ENCODE results near the gene METTL21A.
"Not testable (repeated sequence)": the region's sequence is repeated elsewhere in the genome, so short reads cannot be mapped to it uniquely, and the experiment has no call there.

Gene METTL21A

DNA sequence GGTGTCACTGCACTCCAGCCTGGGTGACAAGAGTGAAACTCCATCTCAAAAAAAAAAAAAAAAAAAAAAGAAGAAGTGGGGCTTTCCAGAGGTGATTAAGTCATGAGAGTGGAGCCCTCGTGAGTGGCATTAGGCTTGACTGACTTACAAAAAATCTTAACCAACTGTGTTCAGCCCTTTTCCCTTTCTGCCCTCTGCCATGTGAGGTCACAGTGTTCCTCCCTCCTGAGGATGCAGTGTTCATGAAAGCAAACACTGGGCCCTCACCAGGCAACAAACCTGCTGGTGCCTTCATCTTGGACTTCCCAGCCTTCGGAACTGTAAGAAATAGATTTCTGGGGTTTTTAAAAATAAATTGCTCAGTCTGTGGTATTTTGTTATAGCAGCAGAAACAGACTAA is 37.0 kb upstream of the METTL21A start:
- no peak overlapping the region for H3K4me3 ChIP-seq (replicated peaks in 1 of 2; ENCODE audit: low read depth in 2 of 2, low read length in 2 of 2)
- TF ChIP-seq, protein P1, sequence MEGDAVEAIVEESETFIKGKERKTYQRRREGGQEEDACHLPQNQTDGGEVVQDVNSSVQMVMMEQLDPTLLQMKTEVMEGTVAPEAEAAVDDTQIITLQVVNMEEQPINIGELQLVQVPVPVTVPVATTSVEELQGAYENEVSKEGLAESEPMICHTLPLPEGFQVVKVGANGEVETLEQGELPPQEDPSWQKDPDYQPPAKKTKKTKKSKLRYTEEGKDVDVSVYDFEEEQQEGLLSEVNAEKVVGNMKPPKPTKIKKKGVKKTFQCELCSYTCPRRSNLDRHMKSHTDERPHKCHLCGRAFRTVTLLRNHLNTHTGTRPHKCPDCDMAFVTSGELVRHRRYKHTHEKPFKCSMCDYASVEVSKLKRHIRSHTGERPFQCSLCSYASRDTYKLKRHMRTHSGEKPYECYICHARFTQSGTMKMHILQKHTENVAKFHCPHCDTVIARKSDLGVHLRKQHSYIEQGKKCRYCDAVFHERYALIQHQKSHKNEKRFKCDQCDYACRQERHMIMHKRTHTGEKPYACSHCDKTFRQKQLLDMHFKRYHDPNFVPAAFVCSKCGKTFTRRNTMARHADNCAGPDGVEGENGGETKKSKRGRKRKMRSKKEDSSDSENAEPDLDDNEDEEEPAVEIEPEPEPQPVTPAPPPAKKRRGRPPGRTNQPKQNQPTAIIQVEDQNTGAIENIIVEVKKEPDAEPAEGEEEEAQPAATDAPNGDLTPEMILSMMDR (IDR thresholded peaks at IDR 0.05; ENCODE audit: low read depth, low read length), result no peak
- no peak for DNase-seq (ENCODE audit: low read depth in 2 of 2)

DNA sequence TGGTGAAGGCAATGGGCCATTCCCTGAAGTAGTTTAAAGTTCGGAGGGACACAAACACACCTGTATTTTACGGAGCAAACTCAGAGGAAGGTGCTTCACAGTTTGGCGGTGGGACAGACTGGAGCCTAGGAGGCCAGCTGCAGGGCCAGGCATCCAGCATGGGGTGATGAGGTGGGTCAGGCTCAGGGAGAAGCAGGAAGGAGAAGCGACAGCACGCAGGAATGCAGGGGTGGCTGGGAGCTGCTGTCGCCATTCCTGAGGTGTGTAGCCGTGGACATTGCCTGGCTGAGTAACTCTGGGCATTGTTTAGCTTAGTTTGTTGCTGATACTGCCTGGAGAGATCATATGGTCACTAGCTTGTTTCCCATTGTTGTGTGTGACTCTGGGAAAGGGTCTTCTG is 35.8 kb upstream of the METTL21A start:
- H3K4me3 ChIP-seq (replicated peaks in 1 of 2; ENCODE audit: low read depth in 2 of 2, low read length in 2 of 2), result no peak overlapping the region
- no peak for DNase-seq (ENCODE audit: low read depth in 2 of 2)
- TF ChIP-seq, protein P1 (IDR thresholded peaks at IDR 0.05; ENCODE audit: low read depth, low read length), result no peak

DNA sequence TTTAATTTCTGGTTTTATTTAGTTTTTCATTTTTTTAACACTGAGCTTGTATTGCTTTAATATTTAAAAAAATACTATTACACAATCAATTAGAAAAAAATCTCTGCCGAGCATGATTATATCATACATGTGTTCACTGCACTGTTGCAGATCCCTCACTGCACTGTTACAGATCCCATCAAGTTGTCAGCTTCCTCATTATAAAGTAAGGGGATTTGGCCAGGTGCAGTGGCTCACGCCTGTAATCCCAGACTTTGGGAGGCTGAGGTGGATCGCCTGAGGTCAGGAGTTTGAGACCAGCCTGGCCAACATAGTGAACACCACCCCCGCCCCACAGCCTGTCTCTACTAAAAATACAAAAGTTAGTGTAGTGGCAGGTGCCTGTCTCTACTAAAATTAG is 33.0 kb upstream of the METTL21A start:
- DNase-seq (ENCODE audit: low read depth in 2 of 2), result no peak
- TF ChIP-seq, protein P1 (IDR thresholded peaks at IDR 0.05; ENCODE audit: low read depth, low read length), result no peak
- H3K4me3 ChIP-seq (replicated peaks in 1 of 2; ENCODE audit: low read depth in 2 of 2, low read length in 2 of 2), result no peak overlapping the region

DNA sequence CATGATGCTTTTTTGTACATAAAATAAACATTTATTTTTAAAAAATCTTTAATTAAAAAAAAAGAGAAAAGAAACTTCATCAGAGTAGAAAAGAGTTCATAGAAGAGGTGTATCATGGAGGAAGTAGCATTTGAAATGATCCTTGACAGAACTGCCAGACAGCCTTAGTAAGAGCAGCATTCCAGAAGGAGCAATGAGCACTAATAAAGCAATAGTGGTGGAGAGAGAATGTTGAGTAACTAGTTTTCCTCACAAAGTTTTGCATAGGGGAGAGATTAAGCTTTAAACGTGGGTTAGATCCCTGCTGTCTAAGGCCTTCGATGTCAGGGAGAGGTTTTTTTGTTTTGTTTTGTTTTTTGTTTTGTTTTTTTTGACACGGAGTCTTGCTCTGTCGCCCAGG is 29.8 kb upstream of the METTL21A start:
- DNase-seq (ENCODE audit: low read depth in 2 of 2), result no peak
- H3K4me3 ChIP-seq (replicated peaks in 1 of 2; ENCODE audit: low read depth in 2 of 2, low read length in 2 of 2), result no peak overlapping the region
- TF ChIP-seq, protein P1 (IDR thresholded peaks at IDR 0.05; ENCODE audit: low read depth, low read length), result no peak

DNA sequence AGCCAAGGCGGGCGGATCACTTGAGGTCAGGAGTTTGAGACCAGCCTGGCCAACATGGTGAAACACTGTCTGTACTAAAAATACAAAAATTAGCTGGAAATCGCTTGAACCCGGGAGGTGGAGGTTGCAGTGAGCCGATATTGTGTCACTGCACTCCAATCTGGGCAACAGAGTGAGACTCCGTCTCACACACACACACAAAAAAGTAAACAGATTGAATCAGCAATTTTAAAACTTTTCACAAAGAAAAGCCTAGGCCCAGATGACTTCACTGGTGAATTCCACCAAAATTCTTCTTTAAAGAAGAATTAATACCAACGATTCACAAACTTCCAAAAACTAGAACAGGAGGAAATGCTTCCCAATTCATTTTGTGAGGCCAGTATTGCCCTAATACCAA is 21.4 kb upstream of the METTL21A start:
- not testable (repeated sequence) for H3K4me3 ChIP-seq (replicated peaks in 1 of 2; ENCODE audit: low read depth in 2 of 2, low read length in 2 of 2); DNase-seq (ENCODE audit: low read depth in 2 of 2)

DNA sequence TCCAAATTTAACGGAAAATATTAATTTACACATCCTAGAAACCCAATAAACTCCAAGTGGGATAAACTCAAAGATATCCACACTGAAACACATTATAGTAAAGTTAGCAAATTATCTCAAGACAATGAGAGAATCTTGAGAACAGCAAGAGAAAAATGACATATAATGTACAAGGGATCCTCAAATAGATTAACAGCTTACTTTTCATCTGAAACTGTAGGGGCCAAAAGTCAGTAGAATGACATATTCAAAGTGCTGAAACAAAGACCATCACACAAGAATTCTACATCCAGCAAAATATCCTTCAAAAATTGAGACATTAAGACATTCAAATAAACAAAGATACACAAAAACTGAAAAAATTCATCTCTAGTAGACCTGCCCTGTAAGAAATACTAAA is 18.7 kb upstream of the METTL21A start:
- H3K4me3 ChIP-seq (replicated peaks in 1 of 2; ENCODE audit: low read depth in 2 of 2, low read length in 2 of 2), result no peak overlapping the region
- DNase-seq (ENCODE audit: low read depth in 2 of 2), result no peak
- TF ChIP-seq, protein P1 (IDR thresholded peaks at IDR 0.05; ENCODE audit: low read depth, low read length), result no peak

DNA sequence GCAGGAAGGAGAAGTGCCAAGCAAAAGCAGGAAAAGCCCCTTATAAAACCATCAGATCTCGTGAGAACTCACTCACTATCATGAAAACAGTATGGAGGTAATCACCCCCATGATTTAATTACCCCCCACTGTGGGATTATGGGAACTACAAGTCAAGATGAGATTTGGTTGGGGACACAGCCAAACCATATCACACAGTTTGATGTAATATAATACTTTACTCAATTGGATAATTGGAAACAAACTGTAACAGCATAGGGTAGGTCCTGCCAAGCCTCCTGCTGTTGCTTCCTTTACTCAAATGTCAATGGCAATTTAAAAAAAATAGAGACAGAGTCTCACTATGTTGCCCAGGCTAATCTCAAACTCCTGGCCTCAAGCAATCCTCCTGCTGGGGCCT is 15.5 kb upstream of the METTL21A start:
- no peak for DNase-seq (ENCODE audit: low read depth in 2 of 2)
- TF ChIP-seq, protein P1 (IDR thresholded peaks at IDR 0.05; ENCODE audit: low read depth, low read length), result no peak
- no peak overlapping the region for H3K4me3 ChIP-seq (replicated peaks in 1 of 2; ENCODE audit: low read depth in 2 of 2, low read length in 2 of 2)
